PFSK-1 (cell line): Measurements from ENCODE around the gene SYTL3.

ENCODE experiments used
- FOXP2 ChIP-seq: optimal IDR thresholded peaks from 2 replicates; pipeline ENCODE3; 2011; ENCODE audit warnings: borderline replicate concordance, control low read depth, inconsistent platforms; ENCODE audit not compliant: insufficient read depth; ENCODE audit errors: extremely low read length, extremely low read depth
- POLR2AphosphoS5 ChIP-seq: IDR thresholded peaks from 2 replicates; pipeline ENCODE4 v1.6.1; 2012; ENCODE audit warnings: low read depth, mild to moderate bottlenecking, control low read depth, low read length, moderate library complexity
- SIN3A ChIP-seq: IDR thresholded peaks from 2 replicates; pipeline ENCODE4 v1.6.1; 2012; ENCODE audit warnings: mild to moderate bottlenecking, low read length, moderate library complexity, borderline replicate concordance; ENCODE audit not compliant: insufficient read depth
- TAF1 ChIP-seq: IDR thresholded peaks from 2 replicates; pipeline ENCODE4 v1.6.1; 2012; ENCODE audit warnings: low read length, control low read depth, borderline replicate concordance; ENCODE audit not compliant: insufficient read depth
- TF ChIP-seq, protein P1 (sequence below), 2 experiments: IDR thresholded peaks; 2 replicates each; pipeline versions ENCODE4 v1.6.1 to v1.8.0; 2011 to 2012; ENCODE audit warnings: low read depth in 2 of 2, low read length in 2 of 2, control low read depth in 1 of 2, inconsistent platforms in 1 of 2, mild to moderate bottlenecking in 1 of 2, moderate library complexity in 1 of 2; ENCODE audit not compliant: insufficient read depth in 1 of 2

SYTL3 gene

DNA sequence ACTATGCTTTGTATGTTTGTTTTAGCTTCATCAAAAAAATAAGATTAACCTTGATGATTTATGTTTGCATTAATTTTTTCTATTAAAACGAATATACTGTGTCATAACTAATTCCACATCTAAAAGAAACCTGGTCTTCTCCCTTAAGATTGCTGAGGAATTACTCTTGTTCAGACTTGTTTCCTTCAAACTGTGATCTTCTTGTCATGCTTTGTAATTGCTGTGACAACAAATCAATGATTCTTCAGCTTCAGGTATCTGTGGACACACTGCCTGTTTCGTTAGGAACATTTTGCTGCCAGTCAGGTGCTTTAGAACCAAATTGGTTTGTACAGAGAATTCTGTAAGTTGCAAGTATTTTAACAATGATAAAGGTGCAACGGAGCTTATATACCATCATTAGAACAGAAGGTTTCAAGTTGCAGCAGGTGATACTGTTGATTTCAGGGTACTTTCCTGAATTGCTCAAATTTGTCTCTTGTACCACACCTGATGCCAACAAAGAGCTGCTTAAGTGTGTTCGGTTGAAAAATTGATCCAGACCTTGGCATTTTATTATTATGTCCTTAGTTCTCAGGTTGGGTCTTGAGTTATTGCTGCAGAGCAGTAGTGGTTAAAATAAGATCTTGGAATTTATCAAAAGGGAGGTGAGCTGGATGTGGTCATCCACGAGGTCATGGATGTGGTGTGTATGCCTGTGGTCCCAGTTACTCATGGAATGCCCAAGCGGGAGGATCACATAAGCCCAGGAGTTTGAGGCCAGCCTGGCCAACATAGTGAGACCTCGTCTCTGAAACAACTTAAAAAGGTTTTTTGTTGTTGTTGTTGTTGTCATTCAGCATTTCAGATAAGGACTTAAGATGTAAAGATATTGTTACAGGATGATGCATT, 19.5 kb downstream of the SYTL3 start:
- no peak for TF ChIP-seq FOXP2
- TF ChIP-seq SIN3A: no peak
- no peak for TF ChIP-seq TAF1
- no peak for TF ChIP-seq POLR2AphosphoS5
- TF ChIP-seq, protein P1, sequence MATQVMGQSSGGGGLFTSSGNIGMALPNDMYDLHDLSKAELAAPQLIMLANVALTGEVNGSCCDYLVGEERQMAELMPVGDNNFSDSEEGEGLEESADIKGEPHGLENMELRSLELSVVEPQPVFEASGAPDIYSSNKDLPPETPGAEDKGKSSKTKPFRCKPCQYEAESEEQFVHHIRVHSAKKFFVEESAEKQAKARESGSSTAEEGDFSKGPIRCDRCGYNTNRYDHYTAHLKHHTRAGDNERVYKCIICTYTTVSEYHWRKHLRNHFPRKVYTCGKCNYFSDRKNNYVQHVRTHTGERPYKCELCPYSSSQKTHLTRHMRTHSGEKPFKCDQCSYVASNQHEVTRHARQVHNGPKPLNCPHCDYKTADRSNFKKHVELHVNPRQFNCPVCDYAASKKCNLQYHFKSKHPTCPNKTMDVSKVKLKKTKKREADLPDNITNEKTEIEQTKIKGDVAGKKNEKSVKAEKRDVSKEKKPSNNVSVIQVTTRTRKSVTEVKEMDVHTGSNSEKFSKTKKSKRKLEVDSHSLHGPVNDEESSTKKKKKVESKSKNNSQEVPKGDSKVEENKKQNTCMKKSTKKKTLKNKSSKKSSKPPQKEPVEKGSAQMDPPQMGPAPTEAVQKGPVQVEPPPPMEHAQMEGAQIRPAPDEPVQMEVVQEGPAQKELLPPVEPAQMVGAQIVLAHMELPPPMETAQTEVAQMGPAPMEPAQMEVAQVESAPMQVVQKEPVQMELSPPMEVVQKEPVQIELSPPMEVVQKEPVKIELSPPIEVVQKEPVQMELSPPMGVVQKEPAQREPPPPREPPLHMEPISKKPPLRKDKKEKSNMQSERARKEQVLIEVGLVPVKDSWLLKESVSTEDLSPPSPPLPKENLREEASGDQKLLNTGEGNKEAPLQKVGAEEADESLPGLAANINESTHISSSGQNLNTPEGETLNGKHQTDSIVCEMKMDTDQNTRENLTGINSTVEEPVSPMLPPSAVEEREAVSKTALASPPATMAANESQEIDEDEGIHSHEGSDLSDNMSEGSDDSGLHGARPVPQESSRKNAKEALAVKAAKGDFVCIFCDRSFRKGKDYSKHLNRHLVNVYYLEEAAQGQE (IDR thresholded peaks at IDR 0.05; ENCODE audit: insufficient read depth in 1 of 2, low read depth in 2 of 2, low read length in 2 of 2): no peak

DNA sequence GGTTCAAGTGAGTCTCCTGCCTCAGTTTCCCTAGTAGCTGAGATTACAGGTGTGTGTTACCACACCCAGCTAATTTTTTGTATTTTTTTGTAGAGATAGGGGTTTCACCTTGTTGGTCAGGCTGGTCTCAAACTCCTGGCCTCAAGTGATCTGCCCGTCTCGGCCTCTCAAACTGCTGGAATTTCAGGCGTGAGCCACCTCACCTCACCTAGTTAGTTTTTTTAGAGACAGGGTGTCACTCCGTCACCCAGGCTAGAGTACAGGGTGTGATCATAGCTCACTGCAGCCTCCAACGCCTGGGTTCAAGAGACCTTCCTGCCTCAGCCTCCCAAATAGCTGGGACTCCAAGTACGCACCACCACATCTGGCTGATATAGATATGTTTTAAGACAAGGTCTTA, 22.9 kb downstream of the SYTL3 start:
- no peak for TF ChIP-seq POLR2AphosphoS5
- TF ChIP-seq, protein P1 (IDR thresholded peaks at IDR 0.05; ENCODE audit: insufficient read depth in 1 of 2, low read depth in 2 of 2, low read length in 2 of 2): no peak
- no peak for TF ChIP-seq SIN3A
- TF ChIP-seq FOXP2: no peak
- no peak for TF ChIP-seq TAF1

- TF ChIP-seq FOXP2: no peak
- TF ChIP-seq TAF1: no peak
Measured at GRCh38 chr6:158674342-158675131, 24.7 kb downstream of the SYTL3 start.

GRCh38 chr6:158677906-158678578, 28.2 kb downstream of the SYTL3 start:
- TF ChIP-seq POLR2AphosphoS5 (no peak), TAF1 (no peak), FOXP2 (no peak), SIN3A (no peak)
- TF ChIP-seq, protein P1 (IDR thresholded peaks at IDR 0.05; ENCODE audit: insufficient read depth in 1 of 2, low read depth in 2 of 2, low read length in 2 of 2): no peak

- TF ChIP-seq SIN3A (no peak), FOXP2 (no peak), TAF1 (no peak), POLR2AphosphoS5 (no peak)
- TF ChIP-seq, protein P1 (IDR thresholded peaks at IDR 0.05; ENCODE audit: insufficient read depth in 1 of 2, low read depth in 2 of 2, low read length in 2 of 2): no peak
Measured at GRCh38 chr6:158680015-158680414, 30.2 kb downstream of the SYTL3 start.
